HFF-Myc (cell line): Measurements from ENCODE around the gene ADGRD1.

ENCODE experiments used
- DNase-seq: peaks from one replicate; pipeline ENCODE4 v3.0.0-alpha.2; 2011; ENCODE audit warnings: low read depth; ENCODE audit errors: extremely low read depth
- H3K4me3 ChIP-seq: replicated peaks from 2 replicates; pipeline ENCODE4 v1.5.1; 2011; ENCODE audit warnings: low read depth, mild to moderate bottlenecking, control low read depth, low read length
- TF ChIP-seq, protein P1 (sequence below): IDR thresholded peaks from 2 replicates; pipeline ENCODE4 v1.5.1; 2012; ENCODE audit warnings: mild to moderate bottlenecking, low read depth, low read length, control low read depth; ENCODE audit errors: missing control alignments

ADGRD1 gene

DNA sequence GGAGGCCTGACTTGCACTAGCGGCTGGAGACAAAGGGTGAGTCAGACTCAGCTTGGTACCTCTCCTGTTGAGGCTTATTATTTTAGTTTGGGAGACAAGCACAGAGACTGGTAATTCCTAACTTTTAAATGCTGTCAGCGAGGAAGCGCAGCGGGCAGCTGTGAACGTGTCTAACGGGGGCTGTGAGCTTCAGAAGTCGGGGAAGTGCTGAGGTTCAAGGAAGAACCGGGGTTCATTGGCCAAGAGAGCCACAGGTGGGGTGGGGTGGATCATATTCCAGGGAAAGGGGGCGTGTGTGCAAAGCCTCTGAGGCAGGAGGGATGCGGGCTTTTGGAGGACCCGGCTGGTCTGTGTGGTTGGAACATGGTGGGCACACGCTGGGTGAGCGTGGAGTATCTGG, 36.1 kb upstream of the ADGRD1 start:
- no peak overlapping the region for H3K4me3 ChIP-seq
- no peak for DNase-seq
- TF ChIP-seq, protein P1, sequence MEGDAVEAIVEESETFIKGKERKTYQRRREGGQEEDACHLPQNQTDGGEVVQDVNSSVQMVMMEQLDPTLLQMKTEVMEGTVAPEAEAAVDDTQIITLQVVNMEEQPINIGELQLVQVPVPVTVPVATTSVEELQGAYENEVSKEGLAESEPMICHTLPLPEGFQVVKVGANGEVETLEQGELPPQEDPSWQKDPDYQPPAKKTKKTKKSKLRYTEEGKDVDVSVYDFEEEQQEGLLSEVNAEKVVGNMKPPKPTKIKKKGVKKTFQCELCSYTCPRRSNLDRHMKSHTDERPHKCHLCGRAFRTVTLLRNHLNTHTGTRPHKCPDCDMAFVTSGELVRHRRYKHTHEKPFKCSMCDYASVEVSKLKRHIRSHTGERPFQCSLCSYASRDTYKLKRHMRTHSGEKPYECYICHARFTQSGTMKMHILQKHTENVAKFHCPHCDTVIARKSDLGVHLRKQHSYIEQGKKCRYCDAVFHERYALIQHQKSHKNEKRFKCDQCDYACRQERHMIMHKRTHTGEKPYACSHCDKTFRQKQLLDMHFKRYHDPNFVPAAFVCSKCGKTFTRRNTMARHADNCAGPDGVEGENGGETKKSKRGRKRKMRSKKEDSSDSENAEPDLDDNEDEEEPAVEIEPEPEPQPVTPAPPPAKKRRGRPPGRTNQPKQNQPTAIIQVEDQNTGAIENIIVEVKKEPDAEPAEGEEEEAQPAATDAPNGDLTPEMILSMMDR = no peak

DNA sequence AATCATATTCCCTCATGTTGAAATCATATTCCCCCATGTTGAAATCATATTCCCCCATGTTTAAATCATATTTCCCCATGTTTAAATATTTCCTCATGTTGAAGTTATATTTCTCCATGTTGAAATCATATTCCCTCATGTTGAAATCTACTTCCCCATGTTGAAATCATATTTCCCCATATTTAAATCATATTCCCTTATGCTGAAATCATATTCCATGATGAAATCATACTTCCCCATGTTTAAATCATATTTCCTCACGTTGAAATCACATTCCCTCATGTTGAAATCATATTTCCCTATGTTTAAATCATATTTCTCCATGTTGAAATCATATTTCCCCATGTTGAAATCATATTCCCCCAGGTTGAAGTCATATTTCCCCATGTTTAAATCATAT, 34.6 kb upstream of the ADGRD1 start:
- TF ChIP-seq, protein P1 = no peak
- H3K4me3 ChIP-seq = no peak overlapping the region
- no peak for DNase-seq

DNA sequence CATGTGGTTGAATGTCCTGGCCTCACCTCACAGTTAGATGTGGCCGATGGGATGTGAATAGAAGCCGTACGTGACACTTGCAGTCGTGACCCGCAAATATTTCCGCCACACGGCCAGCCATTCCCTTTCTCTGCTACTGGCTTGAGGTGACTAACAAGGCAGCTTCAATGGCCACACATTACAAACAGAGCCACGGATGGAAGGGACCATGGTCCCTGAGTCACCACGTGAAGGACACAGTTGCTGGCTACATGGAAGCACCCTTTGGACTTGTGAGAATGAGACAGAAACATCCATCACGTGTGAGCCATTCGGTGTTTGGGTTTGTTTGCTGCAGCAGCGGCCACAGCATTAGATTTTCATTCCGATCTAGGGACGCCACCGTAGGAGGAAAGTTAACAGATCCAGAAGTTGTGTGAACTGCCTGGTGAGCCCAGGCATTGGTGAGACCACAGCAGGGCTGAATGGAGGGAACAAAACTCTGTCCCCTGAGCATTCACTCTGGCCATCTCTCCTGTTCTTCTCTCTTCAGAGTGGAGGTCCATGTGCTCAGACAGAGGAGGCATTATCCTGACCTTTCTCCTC, 33.5 kb upstream of the ADGRD1 start:
- DNase-seq = no peak
- no peak overlapping the region for H3K4me3 ChIP-seq

DNA sequence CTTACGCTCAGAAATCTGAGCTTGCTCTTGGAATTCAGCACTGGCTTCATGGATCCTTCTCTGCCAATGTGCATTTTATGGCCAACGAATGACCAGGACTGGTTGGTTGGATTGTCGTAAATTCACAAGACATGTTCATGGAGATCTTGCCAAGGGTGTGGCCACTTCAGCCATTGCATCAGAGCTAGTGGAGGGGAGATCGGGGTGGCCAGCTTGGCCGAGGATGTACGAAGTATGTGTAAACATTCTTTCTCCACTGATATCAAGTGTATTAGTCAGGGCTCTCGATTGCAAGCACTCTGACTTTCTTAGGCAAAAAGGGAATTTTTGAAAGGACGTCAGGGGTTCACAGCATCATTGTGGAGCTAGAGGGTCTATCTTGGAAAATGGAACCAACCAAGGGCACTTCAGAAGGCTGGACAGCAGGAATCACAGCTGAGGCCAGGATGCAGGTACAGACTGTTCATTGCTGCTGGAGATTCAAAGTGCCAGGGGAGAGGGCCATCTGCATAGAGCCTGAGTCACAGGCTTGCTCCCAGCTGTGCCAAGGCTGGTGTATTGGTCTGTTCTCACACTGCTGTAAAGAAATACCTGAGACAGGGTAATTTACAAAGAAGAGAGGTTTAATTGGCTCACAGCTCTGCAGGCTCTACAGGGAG, 32.9 kb upstream of the ADGRD1 start:
- no peak for DNase-seq
- H3K4me3 ChIP-seq = no peak overlapping the region
- TF ChIP-seq, protein P1 = no peak

More for the DNA sequence above, 33.5 kb upstream of the ADGRD1 start:
- TF ChIP-seq, protein P1 = no peak

- TF ChIP-seq, protein P1 = no peak
- no peak overlapping the region for H3K4me3 ChIP-seq
- DNase-seq = no peak
Measured at GRCh38 chr12:130922511-130922953, 31.2 kb upstream of the ADGRD1 start.

- TF ChIP-seq, protein P1 = no peak
- DNase-seq = no peak
- H3K4me3 ChIP-seq = no peak overlapping the region
Measured at GRCh38 chr12:130924966-130925665, 28.6 kb upstream of the ADGRD1 start.
